Brain pericyte (primary cell): ENCODE results near the gene OSBPL10.

ENCODE experiments used
- DNase-seq: peaks from one replicate; pipeline ENCODE4 v3.0.0-alpha.2; 2012; ENCODE audit warnings: low read depth, low spot score

The OSBPL10 gene

DNA sequence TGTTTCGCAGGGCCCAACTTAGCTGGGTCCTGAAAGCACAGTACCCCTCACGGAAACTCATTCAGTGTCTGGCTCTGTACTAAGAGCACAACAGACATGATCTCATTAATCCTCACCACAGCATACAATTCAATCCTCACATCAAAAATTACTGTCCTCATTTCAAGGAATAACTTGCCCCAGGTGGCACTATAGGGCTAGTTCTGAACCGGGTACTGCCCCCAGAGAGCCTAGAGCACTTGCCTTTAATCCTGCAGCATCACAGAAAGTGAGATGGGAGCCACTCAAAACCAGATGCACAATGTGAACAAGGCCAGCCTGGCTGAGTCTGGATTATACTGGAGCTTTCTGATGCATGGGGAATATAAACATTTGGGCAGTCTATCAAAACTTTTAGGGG lies 122.6 kb downstream of the OSBPL10 start:
- DNase-seq, result no peak

DNA sequence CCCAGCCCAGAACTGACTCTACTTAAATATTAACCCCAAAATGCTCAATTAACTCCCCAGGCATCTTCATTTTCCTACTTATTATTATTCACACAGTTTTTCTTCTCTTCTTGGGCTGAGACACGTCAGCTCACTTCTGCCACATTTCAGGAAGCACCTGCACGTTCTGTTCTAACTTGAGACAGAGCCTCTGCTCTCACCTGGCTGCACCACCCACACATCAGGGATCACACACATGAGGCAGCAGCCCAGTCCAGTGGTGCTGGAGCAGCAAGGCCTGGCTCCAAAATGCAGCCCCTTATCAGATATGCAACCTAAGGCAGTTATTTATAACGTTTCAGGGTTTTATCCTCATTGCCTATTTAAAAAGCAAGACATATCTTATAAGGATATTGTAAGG lies 127.5 kb downstream of the OSBPL10 start:
- no peak for DNase-seq

DNA sequence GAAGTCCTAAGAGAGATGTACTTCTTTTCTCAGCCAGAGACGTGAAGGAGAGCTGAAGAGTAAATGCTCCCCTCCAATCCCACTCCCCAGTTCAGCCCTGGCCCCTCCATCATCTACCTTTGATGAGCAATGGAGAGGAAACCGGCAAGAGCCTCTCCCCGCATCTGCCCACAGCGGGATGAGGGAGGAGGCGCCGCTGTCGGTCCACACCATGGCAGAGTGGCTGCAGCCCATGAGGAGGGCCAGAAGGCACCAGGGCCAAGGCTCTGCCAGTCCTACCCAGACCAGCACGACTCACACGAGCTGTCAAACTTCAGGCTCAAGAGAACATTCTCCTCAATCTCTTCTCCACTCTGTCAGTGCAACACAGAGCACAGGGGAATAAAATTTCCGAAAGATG lies 129.8 kb downstream of the OSBPL10 start:
- DNase-seq, result no peak

DNA sequence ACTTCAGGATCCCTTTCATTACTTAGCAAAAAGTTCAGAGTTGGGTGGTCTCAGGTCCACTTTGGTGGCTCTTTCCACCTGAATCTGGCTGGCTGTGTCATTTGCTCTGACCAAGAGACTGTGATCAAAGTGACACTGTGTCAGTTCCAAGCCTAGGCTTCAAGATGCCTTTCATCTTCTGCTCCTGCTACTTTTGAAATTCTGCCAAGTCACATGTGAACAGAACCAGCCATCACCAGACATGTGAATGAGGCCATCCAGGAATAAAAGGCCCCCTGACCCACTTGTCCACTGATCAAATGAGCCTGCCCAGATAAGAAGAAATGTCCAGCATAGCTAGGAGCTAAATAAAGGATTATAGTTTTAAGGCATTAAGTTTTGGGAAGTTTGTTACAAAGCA lies 132.2 kb downstream of the OSBPL10 start:
- no peak for DNase-seq

DNA sequence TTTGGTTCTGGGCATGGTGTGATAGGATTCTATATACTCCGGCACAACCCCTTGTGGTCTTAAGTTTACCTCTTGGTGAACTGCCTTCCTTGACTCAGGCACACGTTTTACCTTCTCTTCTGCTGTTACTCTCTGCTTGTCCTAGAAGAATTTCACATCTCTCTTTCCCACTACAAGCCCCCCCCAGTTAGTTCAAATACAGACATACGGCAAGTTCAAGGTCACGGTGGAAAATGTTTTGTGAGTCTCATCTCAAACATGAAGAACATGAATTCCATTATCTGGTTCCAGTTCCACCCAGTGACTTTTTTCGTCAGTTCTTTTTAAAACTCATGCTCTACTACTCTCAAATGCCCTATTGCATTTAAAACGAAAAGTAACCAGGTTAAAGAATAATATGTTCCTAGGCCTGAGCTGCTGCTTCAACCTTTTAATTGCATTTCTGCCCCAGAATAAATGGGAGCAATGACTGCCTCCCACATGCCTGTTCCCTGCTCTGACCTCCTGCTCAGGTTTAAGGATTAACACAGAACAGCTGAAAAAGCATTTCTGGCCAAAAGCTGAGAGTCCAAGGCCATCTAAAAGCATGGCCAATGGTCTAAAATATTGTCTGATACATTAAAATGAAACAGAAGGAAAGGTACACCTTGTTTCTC lies 132.8 kb downstream of the OSBPL10 start:
- DNase-seq, result no peak

DNA sequence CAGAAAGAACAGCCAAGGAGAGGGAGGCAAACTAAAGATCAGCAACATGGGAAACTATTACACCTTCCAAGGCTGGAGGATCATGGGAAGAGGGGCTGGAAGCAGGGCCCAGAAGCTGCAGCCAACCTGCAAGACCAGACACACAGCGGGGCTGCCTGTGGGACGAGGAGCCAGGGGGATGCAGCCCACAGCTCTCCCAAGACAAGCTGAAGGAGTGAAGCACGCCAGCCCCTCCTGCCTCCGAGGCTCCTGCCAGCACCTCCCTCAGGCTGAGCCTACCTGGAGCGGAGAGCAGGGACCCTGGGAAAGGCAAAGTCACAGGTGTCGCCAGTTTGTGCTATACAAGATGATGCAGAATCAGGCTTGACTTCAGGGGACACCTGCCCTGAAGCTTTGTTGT lies 133.3 kb downstream of the OSBPL10 start:
- no peak for DNase-seq

DNA sequence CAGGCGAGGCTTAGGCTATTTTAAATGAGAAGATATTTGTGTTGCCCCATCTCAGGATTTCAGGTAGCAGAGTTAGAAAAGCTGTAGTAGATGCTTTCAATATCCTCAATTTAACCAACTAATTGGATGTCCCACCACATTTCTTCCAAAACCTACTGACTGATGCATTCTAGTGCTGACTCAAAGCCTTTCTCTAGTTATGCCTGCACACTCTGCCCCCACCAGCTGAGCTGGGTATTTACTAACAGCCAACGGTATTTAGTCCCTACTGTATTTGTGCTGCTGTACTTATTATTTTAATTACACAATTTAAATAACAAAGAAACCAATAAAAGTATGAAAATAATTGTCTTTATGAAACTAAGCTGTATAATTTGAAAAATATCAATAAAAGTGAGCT lies 139.5 kb downstream of the OSBPL10 start:
- DNase-seq, result no peak

DNA sequence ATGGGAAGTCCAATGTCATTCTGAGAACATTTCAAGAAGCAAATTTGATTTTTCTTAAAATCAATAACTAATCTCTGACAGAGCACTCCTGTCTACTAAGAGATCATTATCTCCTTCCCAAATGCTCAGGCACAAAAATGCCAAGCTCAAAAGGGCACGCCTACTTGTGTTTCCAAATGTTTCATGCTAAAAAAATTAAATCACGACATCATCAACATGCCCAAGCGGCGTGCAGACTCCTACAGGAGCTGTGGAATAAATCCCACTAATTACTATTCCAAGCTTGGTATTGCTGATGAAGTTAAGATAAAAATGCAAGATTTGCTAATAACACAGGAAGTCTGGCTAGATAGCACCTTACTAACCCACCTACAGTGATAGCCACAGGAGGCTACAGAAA lies 140.8 kb downstream of the OSBPL10 start:
- no peak for DNase-seq

DNA sequence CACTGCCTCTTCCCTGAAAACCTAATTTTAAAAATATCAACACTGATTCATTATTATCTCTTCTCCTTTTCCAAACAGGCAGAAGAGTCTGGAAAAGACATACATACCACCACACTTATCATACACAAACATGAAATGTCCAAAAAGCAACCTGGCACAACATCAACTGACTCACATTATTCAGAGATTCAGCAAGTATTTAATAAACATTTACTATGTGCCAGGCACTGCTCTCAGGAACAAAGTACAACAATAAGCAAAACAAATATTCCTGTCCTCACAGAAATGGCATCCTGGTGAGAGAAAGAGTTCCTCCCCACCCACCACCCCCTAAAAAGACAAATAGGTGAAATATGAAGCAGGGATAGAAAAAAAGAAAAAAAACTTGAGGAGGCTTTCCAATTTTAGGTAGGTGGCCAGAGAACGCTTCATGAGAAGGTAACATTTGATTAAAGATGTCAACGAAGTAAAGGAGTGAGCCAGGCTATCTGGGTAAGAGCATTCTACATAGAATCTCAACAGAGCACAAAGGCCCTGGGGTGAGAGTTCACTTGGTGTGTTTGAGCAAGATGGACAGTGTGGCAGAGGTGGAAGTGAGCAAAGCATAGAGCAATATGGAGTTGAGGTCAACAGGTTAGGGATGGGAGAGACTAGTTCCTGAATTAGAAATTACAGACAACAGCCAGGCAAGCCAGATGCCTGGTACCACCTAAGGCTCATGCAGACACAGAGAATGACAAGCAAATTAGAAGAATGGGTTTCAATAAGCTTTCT lies 141.7 kb downstream of the OSBPL10 start:
- DNase-seq, result no peak

DNA sequence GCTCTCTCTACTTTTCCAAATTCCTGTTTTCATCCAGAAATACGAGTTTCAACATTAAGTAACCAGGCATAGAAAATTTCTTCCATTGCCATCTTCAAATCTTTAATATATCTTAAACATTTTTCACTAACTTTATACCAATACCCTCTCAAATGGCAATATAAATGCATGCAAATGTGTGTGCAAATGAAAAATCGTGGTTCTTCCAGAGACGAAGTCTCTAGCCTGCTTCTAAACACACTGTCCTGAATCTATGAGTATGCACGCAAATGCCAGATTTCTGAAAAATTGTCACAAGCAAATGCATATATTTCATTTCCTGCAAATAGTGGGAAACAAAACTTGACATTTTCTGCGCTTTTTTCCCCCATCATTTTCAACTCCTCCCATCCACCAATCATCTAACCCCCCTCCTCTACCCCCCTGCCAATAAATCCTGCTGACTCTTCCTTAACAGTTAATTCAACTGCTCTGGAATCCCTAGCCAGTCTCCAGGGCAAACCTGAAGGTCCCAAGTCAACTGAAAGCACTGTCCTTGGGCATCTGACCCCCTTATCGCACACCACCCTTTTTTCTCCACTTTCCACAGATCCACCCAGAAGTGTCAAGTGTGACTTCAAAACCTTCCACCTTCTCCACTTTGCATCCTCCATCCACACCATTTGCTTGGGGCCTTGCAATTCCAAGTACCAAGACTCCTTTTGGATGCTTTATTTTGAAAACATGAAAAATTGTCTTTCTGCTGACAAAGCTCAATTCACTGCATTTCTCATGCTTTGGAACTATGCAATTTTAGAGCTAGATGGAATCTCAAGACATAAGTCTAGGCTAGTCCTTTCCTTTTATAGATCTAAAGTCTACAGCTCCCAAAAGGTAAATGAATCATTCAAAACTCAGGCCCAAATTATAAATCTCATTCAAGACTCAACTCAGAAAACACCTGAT lies 144.7 kb downstream of the OSBPL10 start:
- DNase-seq, result no peak

DNA sequence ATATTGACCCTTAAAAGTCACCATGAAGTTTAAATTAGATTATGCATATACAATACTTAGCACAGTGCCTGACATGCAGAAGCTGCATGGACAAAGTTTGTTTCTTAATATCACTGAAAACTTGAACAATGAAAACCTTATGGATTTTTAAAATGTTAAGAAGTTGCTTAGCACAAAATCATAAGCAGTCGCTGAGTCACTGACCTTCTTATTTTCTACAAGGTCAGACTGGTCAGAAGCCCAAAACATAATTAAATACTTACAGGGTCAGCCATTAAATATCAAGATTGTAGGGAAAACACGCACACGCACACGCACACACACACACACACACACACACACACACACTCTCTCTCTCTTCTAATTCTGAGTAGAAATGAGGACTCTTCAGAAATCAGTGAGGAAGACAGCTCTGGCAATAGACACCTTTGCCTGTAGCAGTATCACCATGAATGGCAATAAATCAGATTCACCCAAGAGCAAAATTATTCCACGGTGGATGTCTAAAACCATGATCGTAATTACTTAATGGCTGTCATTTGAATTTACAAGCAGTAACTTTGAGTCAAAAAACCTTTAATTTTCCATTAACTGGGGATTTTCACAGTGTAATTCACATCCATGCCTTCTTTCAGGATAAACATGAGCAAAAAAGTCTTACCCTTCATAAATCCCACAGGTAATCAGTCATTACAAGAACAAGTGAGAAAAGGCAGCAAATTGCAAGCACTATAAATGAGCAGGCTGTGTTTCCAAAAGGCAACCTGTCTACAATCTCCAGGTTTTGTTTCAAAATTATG lies 147.5 kb downstream of the OSBPL10 start:
- DNase-seq, result no peak

DNA sequence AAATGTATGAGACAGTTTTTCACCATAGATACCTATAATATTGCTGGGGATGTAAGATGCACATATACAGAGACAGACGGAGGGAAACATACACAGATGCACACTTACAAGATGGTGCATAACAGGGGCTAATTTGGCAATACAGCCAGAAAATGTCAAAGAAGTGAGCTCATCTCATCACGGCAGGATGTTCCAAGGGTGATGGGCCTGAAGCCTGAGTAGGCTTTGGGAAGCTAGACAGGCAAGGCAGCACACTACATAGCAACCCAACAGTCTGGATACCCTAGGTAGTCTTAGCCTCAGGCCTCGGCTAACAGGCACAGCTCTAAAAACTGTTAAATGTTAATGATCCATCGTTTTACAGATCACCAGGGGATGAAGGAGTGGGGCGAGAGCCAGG lies 148.5 kb downstream of the OSBPL10 start:
- no peak for DNase-seq

DNA sequence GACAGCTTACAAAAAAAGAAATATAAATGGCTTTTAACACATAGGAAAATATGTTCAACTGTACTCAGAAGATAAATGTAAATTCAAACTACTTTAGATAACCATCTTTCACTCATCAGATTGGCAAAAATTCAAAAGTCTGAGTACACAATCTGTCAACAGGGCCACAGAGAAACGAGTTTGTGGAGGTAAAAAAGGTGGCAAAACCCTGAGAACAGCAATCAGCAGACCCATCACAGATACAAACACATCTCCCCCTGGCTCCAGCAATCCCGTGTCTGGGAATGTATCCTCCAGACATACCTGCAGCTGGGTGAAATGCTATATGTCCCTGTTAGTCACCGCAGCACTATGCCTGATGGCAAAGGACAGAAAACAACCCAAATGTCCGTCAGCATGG lies 149.5 kb downstream of the OSBPL10 start:
- DNase-seq, result no peak

DNA sequence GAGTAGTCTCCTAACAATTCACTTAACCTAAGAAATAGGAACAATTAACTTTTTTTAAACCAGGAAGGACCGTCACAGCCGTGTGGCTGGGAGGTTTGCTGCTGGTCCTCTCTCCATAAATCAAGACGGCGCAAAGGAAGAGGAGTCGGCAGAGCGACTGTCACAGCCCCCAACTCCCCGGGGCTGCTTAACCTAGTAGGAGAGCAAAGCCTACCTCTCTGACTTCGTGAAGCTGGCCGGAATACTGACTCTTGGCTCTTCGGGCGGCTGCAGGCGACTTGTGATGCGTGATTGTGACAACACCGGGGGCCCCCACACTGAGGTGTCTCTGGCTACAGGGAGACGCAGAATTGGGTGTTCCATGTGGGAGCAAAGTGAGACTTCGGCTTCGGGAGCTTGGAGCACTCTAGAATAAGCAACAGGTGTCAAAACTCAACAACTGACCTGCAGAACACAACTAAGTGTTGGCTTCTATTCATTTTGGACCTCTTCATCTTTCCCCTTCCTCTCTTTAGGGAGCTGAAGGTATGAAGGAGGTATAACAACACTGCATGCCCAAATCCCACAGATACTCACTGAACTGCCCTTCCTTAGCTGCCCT lies 151.1 kb downstream of the OSBPL10 start:
- no peak for DNase-seq

DNA sequence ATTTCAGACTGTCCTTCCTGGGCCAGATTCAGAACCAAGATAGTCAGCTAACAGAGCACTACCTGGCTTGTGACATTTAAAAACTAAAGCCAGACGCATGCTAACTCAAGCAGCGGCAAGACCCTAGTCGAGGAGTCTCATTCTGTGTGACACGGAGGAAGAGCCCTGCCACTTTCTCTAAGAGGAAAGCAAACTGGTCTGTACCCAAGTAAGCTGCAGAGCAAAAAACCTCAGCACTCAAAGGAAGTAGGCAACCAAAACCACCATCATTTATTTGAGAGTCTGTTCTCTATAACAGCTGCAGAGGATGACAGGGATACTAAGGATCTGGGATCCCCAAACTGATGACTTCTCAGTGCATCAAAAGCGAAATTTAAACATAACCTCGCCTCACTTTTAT lies 152.1 kb downstream of the OSBPL10 start:
- DNase-seq, result no peak

DNA sequence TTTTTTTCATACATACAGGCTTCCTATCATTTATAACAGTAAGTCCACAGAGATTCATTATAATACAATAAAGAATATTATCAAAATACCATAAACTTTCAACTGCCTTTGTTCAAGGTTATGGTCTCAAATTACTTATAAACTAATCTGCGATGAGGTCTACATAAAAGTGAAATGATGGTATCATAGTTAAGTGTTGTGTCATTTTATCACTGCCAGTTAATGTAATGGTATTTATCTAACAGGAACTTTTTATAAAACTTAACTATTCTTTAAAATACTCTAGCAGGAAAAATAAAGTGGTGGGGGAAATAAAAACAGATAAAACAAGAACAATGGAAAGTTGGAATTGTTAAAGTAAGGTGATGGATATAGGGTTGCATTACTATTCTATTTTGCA lies 153.1 kb downstream of the OSBPL10 start:
- DNase-seq, result no peak

DNA sequence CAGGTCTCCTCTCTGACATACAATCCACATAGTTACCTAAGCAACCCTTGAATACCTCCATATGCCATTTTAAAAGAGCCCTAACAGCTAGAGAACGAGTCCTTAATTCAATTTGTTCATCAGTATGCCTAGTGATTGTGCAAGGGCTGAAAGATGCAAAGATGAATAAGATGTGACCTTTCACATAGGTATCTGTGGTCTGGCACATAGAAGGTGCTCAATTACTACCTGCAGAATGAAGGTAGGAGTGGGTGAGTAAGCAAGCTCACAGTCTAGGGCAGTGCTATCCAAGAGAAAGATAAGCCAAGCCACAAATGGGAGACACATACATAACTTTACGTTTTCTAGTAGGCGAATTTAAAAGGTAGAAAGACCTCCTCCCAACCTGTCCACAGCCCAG lies 157.9 kb downstream of the OSBPL10 start:
- no peak for DNase-seq

DNA sequence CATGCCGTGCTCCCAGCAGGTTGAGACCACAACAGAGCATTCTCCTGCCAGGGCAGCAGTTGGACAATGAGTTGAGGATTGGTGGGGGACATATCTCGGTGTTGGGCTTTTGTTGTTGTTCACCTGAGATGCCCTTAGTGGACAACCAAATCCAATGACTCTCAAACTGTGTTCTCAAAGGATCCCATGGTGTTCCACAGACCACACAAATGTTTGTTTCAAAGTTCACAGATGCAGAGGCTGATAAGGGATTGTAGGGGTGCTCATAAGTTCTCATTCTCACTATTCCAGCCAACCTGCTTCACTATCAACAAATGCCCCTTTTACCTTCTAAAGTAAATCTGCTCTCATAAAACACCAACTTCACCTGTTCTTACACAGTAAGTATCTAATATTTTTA lies 159.9 kb downstream of the OSBPL10 start:
- no peak for DNase-seq

DNA sequence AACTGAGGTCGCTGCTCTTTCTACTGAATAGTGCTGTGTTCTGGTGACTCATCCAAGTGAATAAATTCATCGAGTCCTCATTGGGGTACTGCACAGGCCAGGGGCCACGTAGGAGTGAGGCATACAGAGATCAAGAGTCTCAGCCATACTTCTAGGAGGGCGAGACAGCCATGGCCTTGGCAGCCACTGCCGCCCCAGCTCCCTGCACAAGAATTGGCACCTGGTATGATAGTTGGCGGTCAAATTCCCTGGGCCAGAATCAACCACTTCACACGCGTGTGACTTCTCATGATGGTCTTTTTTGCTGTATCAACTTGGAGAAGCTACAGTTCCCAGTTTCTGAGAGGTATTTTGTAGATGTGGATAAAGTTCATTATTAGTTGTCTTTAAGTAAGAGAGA lies 161.6 kb downstream of the OSBPL10 start:
- no peak for DNase-seq

DNA sequence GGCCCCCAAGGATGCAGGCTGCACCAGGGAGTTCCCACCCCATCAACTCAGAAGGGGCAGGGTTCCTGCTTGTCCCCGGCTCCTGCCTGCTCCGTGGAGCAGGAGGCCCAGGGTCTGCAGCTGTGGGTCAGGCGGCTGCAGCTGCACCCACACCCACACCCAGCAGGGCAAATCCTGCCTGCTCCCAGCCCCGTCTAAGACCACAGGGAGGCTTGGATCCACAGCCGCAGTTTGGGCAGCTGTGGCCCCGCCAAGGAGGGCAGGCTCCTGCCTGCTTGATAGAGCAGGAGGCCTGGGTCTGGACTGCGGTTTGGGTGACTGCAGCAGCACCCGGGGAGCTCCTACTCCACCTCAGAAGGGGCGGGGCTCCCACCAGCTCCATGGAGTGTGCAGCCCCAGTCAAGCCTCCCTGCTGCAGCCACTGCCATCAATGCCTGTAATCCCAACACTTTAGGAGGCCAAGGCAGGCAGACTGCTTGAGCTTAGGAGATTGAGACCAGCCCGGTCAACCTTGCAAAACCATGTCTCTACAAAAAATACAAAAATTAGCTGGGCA lies 163.6 kb downstream of the OSBPL10 start:
- no peak for DNase-seq
